ENCODE results near the gene FAM161A.

DNA sequence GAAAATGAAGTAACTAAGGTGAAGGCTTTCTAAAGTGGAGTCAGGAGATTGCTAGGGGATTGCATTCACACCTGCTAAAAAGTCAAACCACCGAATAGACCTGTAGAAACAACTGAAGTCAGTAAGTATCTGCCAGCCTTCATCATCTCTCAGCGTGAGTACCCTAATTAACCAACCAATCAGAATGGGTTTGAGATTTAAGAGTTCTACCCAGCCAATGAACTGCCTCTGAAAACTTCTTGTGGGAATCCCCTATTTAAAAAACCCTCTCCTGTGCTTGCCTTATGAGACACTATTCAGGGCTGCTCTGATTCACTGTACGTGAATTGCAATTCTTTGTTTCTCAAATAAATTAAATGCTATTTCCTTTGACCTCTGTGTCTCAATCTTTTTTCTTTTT is 3.4 kb upstream of the FAM161A start:
- TF ChIP-seq, protein P1, sequence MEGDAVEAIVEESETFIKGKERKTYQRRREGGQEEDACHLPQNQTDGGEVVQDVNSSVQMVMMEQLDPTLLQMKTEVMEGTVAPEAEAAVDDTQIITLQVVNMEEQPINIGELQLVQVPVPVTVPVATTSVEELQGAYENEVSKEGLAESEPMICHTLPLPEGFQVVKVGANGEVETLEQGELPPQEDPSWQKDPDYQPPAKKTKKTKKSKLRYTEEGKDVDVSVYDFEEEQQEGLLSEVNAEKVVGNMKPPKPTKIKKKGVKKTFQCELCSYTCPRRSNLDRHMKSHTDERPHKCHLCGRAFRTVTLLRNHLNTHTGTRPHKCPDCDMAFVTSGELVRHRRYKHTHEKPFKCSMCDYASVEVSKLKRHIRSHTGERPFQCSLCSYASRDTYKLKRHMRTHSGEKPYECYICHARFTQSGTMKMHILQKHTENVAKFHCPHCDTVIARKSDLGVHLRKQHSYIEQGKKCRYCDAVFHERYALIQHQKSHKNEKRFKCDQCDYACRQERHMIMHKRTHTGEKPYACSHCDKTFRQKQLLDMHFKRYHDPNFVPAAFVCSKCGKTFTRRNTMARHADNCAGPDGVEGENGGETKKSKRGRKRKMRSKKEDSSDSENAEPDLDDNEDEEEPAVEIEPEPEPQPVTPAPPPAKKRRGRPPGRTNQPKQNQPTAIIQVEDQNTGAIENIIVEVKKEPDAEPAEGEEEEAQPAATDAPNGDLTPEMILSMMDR (IDR thresholded peaks at IDR 0.05): no peak
- TF ChIP-seq POLR2A (IDR thresholded peaks at IDR 0.05) (no peak), EP300 (IDR thresholded peaks at IDR 0.05) (no peak)
